ENCODE data around the gene SOD1. TPM values are rescaled to one million over a fixed set of nuclear protein-coding genes. Genes with fewer than 3 reads are reported as not detected.

Gene SOD1
- total and polyA plus RNA-seq, 2 of the 8 experiments (the other 6 are each of a cell fraction or from before 2014, with no cell fraction given) = 192 to 226 TPM

DNA sequence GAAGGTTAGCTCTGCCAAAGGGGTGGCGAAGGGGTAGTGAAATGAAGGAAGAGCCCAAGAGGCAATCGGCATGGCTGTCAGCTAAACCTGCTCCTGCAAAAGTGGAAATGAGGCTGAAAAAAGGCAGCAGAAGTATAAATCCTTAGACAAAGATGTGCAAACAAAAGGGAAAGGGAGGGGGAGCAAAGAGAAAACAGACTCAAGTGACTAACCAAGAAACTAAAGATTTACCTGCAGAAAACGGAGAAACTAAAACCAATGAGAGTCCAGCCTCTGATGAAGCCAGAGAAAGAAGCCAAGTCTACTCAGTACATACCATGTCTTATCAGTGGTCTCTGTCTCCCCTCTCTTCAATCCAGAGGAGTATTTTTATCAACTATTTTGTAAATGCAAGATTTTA, 47.1 kb downstream of the SOD1 start (continued):
- TF ChIP-seq, protein P1, sequence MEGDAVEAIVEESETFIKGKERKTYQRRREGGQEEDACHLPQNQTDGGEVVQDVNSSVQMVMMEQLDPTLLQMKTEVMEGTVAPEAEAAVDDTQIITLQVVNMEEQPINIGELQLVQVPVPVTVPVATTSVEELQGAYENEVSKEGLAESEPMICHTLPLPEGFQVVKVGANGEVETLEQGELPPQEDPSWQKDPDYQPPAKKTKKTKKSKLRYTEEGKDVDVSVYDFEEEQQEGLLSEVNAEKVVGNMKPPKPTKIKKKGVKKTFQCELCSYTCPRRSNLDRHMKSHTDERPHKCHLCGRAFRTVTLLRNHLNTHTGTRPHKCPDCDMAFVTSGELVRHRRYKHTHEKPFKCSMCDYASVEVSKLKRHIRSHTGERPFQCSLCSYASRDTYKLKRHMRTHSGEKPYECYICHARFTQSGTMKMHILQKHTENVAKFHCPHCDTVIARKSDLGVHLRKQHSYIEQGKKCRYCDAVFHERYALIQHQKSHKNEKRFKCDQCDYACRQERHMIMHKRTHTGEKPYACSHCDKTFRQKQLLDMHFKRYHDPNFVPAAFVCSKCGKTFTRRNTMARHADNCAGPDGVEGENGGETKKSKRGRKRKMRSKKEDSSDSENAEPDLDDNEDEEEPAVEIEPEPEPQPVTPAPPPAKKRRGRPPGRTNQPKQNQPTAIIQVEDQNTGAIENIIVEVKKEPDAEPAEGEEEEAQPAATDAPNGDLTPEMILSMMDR (IDR thresholded peaks at IDR 0.05; ENCODE audit: control extremely low read depth in 1 of 3, insufficient read depth in 1 of 3, low read depth in 1 of 3, low read length in 3 of 3) = no peak
- TF ChIP-seq SIX5 (IDR thresholded peaks at IDR 0.05; ENCODE audit: low read depth, low read length) (no peak), TBP (IDR thresholded peaks at IDR 0.05; ENCODE audit: low read depth, low read length) (no peak), CTBP2 (IDR thresholded peaks at IDR 0.05; ENCODE audit: borderline replicate concordance, insufficient read depth, insufficient read length, low read length) (no peak)
